Right ventricle myocardium superior (tissue), 1 donor: ENCODE data around the gene SRMS. TPM values are rescaled to one million over a fixed set of nuclear protein-coding genes. Genes with fewer than 3 reads are reported as not detected.

Experiments
- ATAC-seq: fragments of 200-7000 bp; cut with Tn5 transposase; one replicate; pipeline ENCODE4 v1.9.1; 2020; ENCODE audit warnings: mild to moderate bottlenecking; ENCODE audit not compliant: poor library complexity
- DNase-seq: peaks from one replicate; pipeline ENCODE4 v3.0.0-alpha.2; 2020
- intact Hi-C: fragments of 100-400 bp; cut with DNase I; formaldehyde crosslinking; loops from one replicate; pipeline ENCODE4 v1.11.2; 2022
- total RNA-seq: library from RNA; stranded (reverse); fragmentation: NEBNext Ultra II Directional; extraction: Animal tissue kit (Norgen Biotek cat#: 25700); gene quantifications from one replicate; pipeline ENCODE4 v1.2.1, GENCODE V29; 2021
- donor health status: DM: no; HTN: yes; CAD: no; lungs with severe emphysema.

The SRMS gene
- total RNA-seq, 1 donor from 2014 or later: not detected

DNA sequence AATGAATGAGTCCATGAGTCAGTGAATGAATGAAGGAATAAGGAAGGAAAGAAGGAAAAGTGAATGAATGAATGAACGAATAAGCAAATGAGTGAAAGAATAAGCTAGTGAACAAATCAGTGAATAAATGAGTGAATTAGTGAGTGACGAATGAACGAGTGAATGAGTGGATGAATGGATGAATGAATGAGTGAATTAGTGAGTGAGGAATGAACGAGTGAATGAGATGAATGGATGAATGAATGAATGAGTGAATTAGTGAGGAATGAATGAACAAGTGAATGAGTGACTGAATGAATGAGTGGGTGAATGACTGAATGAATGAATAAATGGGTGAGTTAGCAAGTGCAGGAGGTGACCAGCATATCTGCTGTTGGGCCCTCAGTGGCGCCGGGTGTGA, 3.8 kb downstream of the SRMS start:
- no peak for DNase-seq
- intact Hi-C loops: no loop called here
- no peak for ATAC-seq

DNA sequence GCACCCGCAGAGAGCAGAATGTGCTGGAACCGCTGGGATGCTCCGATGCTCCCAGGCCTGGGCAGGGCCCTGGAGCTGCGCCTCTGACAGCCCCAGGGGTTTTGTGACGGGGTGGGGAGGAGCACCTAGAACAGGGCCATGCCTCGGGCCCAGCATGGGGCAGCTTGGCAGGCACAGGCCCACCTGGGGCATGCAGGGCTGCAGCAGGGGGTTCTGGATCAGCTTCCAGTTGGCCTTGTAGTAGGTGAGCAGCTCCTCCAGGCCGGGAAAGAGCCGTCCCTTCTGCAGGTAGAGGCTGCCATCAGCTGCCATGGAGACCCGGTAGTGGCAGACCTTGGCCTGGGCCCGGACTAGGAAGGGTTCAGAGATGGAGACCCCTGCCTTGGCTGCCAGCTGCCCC, 4.4 kb downstream of the SRMS start:
- intact Hi-C loops: no loop called here
- ATAC-seq: no peak
- no peak for DNase-seq

DNA sequence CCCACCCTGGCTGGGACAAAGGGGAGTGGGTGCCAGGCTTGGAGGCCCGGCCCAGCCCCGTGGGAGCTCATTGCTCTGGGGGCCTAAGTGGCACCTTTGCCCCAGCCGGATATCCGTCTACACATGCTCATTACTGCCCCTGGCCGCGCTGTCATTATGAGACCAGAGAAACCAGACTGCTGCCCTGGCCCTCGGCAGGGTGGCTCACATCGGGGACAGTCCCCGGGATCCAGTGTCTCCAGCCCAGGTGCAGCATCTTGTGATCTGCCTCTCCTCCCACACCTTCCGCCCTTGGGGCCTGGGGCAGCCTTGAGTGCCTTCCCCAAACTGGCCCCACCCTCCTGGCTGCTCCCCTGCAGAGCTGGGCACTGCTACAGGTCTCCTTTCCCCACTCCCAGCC, 4.9 kb downstream of the SRMS start:
- ATAC-seq (no peak), DNase-seq (no peak)
- intact Hi-C loops: no loop called here

DNA sequence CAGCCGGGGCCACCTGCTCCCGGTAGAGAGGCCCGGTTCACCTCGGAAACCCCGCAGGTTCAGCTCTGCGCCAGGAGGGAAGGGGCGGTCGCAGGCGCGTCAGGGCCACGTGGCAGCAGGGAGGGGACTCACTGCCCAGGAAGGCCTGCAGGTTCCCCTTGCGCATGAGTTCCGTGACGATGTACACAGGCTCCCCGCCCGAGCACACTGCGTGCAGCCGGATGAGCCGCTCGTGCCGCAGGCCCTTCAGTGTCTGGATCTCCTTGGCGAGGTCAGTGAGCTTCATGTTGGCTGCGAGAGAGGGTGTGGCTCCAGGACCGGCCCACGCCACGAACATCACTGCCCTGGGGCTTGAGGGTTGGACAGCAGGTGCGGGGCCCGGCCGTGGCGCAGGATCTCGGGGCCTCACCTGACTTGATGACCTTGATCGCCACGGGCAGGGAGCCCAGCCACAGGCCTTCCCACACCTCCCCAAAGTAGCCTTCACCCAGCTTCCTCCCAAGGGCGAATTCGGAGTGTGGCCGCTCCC, 5.5 kb downstream of the SRMS start:
- ATAC-seq (no peak), DNase-seq (no peak)
- intact Hi-C loops: no loop called here

DNA sequence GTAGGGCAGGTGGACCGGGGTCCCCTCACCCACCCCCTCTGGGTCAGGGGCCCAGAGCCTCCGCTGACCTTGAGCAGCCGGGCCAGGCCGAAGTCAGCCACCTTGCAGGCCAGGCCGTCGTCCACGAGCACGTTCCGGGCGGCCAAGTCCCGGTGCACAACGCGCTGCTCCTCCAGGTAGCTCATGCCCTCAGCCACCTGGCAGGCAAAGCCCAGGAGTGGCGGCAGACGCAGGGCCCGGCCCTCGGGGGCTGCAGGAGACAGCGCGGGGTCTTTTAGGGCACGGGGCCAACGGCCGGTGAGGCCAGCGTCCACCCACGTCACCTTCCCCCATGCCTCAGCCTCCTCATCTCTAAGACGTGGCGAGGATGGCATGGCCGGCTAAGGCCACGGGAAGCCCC, 6.2 kb downstream of the SRMS start:
- intact Hi-C loops: no loop called here
- DNase-seq: no peak
- ATAC-seq: no peak

DNA sequence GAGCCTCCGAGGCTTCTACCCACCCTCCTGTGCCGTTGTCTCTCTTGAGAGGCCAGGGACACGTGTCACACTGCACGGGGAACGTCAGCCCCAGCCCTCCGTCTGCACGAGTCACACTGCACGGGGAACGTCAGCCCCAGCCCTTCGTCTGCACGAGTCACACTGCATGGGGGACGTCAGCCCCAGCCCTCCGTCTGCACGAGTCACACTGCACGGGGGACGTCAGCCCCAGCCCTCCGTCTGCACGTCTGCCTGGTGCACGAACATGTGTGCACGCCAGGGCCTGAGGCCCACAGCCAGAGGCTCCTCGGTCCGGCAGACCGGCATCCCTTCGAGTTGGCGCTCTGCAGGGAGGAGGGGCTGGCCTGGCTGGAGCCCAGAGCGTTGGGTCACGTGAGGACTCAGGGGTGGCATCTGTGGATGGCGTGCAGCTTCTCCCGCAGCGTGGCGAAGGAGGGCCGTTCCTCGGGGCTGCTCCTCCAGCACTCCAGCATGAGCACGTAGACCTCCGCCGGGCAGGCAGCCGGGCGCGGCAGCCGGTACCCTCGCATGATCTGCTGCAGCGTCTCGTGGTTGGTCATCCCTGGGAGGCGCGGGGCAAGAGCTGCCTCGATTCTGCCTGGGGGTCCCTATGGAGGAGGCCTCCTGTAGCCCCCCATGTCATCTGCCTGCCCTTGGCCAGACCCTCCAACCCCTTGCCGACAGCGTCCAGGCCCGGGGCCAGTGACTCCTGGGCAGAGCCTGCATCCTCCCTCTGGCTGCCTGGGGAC, 6.9 kb downstream of the SRMS start:
- ATAC-seq: no peak
- intact Hi-C loops: no loop called here
- DNase-seq: no peak

DNA sequence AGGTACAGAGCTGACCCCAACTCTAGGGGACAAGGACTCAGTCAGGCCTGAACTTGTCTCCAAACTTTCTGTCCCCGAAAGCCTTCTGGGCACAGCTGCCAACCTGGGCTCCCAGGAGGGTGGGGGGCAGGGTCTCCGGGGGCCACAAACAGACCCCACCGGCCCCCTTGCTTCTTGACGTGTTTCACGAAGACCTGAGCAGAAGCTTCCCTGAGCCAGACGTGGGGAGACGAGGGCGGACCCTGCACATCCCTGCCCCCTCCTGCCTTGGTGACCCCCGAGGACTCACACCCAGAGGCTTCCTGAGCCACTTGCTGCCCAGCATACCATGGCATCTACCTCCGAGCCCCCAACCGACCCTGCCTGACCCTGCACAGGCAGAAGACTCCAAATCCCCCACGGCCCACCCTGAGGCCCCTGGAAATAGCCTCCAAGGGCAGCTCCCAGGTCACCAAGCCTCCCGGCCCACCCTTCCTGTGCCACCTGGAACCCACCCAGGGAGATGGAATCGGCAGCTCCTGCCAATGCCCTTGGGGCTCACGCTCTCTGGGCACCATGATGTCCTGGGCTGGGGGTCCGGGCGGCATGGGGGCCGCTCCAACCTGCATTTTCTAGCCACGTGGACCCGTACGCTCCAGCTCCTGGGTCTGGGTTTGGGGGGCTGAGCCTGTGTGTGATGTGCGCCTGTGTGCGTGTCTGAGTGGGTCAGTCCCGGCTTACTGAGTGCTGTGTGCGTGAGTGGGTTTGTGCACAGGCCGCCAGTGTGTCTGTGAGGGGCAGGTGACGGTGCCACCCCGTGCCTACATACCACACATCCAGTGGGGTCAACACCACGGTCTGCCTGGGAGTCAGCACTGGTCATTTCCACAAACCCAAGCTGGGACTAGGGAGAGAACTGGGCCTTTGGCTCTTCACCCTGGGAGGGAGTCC, 7.8 kb downstream of the SRMS start:
- intact Hi-C loops: loop anchor here (2.0 to 5.0 kb wide), 2 partner anchors 73 to 433 kb away; no protein-coding TSS in a partner anchor
- ATAC-seq (no peak), DNase-seq (no peak)

DNA sequence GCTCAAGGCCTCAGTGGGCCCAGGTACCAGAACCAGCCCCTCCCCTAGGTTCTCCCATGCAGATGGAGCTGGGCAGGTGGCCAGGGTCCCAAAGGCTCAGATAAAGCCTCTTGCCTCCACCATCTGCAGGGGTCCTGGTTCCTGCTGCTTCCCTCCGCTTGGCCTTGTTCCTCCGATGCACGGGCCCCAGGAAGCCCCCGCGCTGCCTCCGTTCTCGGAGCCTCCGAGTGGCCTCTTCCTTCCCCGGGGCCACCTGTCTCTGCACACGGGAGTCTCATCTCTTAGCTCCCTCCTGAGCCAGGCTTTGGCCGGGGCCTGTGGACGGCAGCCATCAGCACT, 8.5 kb downstream of the SRMS start:
- intact Hi-C loops: loop anchor here (2.0 to 5.0 kb wide), 2 partner anchors 73 to 434 kb away; no protein-coding TSS in a partner anchor
- DNase-seq (no peak), ATAC-seq (no peak)

DNA sequence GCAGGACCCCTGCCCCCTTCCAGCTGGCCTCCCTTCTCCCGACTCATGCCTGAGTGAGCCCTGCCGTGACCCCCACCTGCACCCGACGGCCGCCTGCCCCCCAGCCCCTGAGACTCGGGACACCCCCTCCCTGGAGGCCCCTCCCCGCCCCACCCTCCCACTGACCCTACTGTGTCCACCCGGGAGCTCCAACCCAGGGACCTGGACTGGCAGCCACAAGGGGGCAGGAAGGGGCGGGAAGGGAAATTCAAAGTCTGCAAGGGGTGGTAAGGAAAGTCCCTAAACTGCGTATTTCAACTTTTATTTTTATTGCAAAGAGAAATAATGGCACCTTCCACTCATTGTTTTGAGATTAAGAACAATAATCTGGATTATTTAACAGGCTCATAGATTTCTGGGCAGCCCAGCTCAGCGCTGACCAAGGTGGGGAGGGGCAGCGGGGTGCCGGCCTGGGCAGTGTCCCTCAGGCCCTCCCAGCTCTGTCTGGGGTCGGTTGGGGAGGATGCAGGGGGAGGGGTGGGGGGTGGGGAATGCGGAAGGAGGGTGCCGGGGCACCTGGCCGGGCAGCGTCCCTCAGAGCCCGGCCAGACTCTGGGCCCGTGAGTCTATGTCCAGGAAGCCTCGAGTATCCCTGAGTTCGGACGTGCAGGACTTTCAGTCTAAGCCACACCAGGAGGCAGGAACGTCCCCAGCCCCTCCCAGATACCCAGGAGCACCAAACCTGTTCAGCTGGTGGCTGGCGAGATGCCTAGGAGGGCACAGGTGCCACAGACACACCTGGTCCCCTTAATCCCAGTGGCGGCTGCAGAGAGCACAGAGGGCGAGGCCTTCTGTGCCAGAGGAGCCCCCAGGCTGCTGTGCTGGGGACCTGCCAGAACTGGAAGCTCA, 9.1 kb downstream of the SRMS start:
- ATAC-seq: peak; percentile 44
- intact Hi-C loops: loop anchor here (2.0 to 5.0 kb wide), 2 partner anchors 74 to 434 kb away; no protein-coding TSS in a partner anchor

DNA sequence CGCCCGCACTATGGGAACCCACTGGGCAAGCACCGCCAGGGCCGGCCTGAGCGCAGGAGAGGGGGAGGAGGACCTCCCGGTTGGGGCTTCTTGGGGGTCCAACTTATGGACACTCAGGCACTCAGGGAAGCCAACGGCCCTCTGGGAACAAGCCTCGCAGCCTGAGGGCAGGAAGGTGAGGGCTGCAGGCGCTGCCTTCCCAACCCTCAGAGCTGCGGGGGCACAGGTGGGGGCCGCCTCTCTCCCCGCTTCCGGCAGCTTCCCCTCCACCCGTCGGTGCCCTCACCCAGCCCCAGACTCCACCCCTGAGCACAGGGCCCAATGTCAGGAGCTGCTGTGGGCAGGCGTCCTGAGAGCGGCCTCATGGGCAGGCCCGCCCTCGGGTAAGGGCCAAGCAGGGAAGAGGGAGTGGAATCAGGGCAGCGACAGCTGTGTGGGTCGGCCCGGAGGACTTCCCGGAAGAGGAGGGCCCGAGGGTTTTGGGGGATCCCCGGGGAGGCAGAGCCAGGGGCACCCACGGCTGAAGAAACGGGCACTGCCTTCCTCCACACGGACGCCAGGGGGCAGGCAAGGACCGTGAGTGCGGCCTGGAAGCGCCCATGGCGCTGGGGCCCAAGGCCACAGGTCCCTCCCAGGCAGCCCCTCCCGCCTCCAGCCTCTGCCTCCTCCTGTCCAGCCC, 9.9 kb downstream of the SRMS start:
- intact Hi-C loops: loop anchor here (2.0 to 5.0 kb wide), 2 partner anchors 75 to 435 kb away; no protein-coding TSS in a partner anchor
- ATAC-seq (peak; percentile 93), DNase-seq (peak; percentile 92)

More for the DNA sequence above, 9.1 kb downstream of the SRMS start:
- no peak for DNase-seq

DNA sequence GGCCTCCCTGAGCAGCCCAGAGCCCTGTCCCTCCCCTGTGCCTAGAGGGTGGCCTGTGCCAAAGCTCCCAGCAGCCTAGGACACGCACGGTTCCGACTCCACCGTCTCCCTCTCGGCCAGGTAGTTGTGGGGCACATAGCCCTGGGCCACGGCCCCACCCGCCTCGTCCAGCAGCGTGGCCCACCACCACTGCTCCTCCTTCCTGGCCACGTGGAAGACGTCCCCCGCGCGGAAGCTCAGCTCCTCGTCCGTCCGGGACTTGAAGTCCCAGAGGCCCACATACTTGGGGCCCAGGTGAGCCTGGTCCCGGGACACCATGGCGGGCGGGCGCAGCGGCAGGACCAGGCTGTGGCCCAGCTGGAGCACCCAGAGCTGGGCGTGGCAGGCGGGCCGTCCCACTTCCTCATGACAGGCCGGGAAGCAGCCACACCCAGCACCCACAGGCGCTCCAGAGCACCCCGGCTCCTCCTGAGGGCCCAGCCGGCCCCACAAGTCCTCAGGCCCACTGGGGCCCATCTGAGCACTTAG, 10.5 kb downstream of the SRMS start, which contains the start of gene PTK6:
Gene PTK6, minus strand, starts transcription at position 380 of the 528 bp plus-strand sequence. Its CDS starts 62 bp downstream, at position 318.
- ATAC-seq: peak; percentile 41
- DNase-seq: peak; percentile 81
- intact Hi-C loops: loop anchor here (5.0 kb wide), 1 partner anchor 75 kb away; no protein-coding TSS in a partner anchor

DNA sequence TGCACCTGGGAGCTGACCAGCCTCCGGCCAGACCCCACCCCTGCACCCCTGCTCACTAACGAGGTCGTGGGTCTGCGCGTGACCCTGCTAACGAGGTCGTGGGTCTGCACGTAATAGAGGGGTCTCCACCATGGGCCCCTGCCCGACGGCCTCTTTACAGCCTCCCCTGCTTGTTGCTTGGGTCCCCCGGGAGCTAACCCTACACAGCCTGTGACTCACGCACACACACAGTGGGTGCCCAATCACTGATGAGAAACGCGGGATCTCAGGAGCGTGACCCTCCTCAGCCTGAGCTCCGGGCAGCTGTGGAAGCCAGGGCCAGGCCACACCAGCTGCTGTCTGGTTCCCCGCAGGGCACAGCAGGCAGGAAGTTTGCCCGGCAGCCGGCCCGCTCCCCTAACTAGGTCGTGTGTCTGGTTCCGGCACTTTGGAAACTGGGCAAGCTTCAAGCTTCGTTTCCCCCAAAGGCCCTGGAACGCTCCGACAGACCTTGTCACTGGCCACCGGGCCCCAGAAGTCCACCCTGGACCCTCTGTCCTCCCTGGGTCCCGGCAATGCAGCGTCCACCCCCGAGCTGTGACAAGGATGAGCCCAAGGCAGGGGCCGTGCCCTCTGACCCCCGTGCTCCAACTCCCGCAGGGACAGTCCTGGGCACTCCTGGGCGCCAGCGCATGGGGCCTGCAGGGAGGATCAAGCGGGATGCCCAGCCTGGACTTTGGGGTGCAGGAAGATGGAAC, 11.1 kb downstream of the SRMS start:
- DNase-seq (peak; percentile 41), ATAC-seq (no peak)
- intact Hi-C loops: loop anchor here (5.0 kb wide), 1 partner anchor 76 kb away; no protein-coding TSS in a partner anchor

DNA sequence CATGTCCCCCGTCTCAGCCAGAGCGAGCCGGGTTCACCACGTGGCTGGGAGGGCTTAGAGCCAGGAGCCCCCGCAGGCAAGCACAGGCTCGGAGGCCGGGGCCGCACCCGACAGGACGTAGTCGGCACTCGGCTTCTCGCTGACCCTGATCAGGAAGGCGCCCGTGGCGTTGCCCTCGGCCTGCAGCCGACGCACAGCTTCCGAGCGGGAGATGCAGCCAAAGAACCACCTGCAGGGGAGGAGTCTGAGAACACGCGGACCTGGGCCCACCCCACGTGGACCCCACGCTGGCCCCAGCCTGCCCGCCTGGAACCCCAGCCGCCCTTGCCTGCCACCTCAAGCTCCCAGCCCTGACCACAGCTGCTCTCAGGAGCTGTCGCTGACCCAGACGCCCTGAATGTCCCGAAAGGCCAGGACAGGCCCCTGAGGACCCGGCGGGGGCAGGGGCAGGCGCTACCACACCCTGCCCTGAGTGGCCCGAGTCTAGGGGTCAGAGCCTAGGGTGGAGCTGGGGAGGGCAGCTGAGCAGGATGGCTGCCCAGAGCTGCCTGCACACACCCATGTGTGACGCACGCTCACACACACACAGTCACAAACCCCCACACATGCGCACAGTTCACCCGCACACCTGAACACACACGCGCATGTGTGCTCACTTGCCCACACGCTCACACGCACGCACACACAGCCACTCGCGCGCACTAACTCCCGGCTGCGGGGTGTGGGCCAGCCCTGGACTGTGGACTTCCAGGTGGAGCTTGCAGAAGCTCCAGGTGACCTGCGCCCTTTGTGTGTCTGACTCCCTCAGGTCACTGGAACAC, 12.5 kb downstream of the SRMS start:
- intact Hi-C loops: loop anchor here (5.0 kb wide), 1 partner anchor 77 kb away; no protein-coding TSS in a partner anchor
- ATAC-seq: no peak

DNA sequence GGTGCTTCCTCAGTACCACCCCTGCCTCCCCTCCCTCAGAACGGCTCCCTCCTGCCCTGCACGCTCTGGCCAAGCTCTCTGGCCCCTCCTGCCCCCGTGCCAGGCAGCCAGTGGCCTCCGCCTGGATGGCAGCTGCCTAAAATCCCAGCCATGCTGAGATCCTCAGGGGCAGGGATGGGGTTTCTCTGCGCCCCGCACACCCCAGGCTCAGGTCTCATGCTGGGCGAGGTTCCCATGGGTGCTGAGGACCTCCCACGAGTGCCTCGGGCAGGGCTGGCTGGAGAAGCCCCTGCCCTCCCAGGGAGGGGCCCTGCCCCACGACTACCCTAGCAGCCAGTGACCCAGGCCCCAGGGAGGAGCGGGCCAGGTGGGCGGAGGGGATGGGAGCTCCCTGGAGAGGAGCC, 13.1 kb downstream of the SRMS start:
- intact Hi-C loops: no loop called here
- DNase-seq (no peak), ATAC-seq (no peak)

More for the DNA sequence above, 12.5 kb downstream of the SRMS start:
- peak; percentile 37 for DNase-seq

DNA sequence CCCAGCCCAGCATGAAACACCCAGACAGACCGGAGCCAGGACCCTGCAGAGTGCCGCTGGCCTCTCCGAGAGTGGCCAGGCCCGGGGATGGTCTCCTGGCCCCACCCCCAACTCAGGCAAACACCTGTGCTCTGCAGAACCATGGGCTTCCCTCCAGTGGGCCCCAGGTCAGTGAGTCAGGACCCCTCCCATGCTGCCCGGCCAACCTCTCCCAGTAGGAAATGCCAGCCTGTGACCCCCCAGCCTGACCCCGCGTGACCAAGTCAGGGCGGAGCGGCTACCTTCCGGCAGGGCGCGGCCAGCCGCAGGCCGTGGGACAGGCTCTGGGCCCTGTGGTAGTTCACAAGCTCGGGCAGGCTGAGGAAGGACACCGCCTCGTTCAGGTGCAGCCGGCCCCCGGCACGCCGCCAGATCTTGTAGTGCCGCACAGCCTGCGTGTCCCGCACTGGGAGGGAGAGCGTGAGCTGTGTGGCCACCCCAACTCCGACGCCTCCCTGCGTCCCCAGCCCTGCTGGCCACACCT, 13.6 kb downstream of the SRMS start:
- no peak for ATAC-seq
- intact Hi-C loops: no loop called here
- DNase-seq: no peak

DNA sequence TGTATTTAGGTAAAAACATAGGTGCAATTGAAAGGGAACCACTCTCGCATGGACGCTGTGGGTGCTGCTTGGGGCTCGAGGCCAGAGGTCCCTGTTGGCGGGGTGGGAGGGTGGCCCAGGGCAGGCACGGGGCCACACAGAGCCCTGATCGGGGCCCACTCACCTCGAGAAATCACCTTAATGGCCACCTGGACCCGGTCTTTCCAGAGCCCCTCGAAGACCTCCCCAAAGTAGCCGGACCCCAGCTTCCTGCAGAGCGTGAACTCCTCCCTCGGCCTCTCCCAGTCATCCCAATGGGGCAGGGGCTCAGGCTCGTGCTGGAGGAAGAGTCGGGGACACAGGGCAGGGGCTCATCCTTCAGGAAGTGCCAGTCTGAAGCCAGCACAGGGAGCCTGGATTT, 14.2 kb downstream of the SRMS start:
- intact Hi-C loops: no loop called here
- ATAC-seq (no peak), DNase-seq (no peak)
